WTC11 (cell line): ENCODE results near the gene REXO2. TPM values are rescaled to one million over a fixed set of nuclear protein-coding genes. Genes with fewer than 3 reads are reported as not detected.

ENCODE experiments used
- ATAC-seq: fragments of 200-7000 bp; cut with Tn5 transposase; 2 replicates; pipeline ENCODE4 v1.10.0; 2021; ENCODE audit warnings: mild to moderate bottlenecking, moderate library complexity
- CTCF ChIA-PET: fragments of 300-600 bp; sonication (Branson Sonifier 250); formaldehyde crosslinking; loops from one replicate; lab custom pipeline; 2021; ENCODE audit warnings: antibody characterized with exemption; lab: Charles Lee
- POLR2A ChIA-PET: fragments of 350-600 bp; sonication (Branson Sonifier 250); formaldehyde crosslinking; loops from one replicate; lab custom pipeline; 2021; ENCODE audit warnings: antibody characterized with exemption; lab: Charles Lee
- DNase-seq: peaks from one replicate; pipeline ENCODE4 v3.0.0; 2021; ENCODE audit warnings: low spot score
- H3K27ac Mint-ChIP-seq: 2 replicates; pipeline ENCODE4 v1.8.0; 2021; ENCODE audit warnings: mixed read lengths
- H3K27me3 Mint-ChIP-seq: 2 replicates; pipeline ENCODE4 v1.8.0; 2021; ENCODE audit warnings: low read depth, mild to moderate bottlenecking, moderate library complexity, mixed read lengths
- H3K36me3 Mint-ChIP-seq: 2 replicates; pipeline ENCODE4 v1.8.0; 2021; ENCODE audit warnings: mixed read lengths
- H3K4me1 Mint-ChIP-seq: 2 replicates; pipeline ENCODE4 v1.8.0; 2022; ENCODE audit warnings: mixed read lengths
- H3K4me3 Mint-ChIP-seq: 2 replicates; pipeline ENCODE4 v1.8.0; 2021; ENCODE audit warnings: mild to moderate bottlenecking, moderate library complexity, mixed read lengths
- H3K9me3 Mint-ChIP-seq: 2 replicates; pipeline ENCODE4 v1.8.0; 2021; ENCODE audit warnings: mixed read lengths
- CBFB ChIP-seq: sonication (generic); formaldehyde crosslinking; IDR thresholded peaks from 2 replicates; pipeline ENCODE4 v1.8.1; 2022; ENCODE audit warnings: mild to moderate bottlenecking, low read depth, missing genetic modification reagents
- CREB1 ChIP-seq: sonication (generic); formaldehyde crosslinking; IDR thresholded peaks from 2 replicates; pipeline ENCODE4 v1.8.0; 2023; ENCODE audit warnings: mild to moderate bottlenecking, missing genetic modification reagents
- CREM ChIP-seq: sonication (generic); formaldehyde crosslinking; IDR thresholded peaks from 2 replicates; pipeline ENCODE4 v1.8.1; 2022; ENCODE audit warnings: mild to moderate bottlenecking, missing genetic modification reagents, moderate library complexity
- E2F4 ChIP-seq: sonication (generic); formaldehyde crosslinking; IDR thresholded peaks from 2 replicates; pipeline ENCODE4 v1.8.1; 2022; ENCODE audit warnings: low read depth, mild to moderate bottlenecking, moderate library complexity, missing genetic modification reagents, borderline replicate concordance
- EMX1 ChIP-seq: fragments of 250-450 bp; sonication (Bioruptor Pico); IDR thresholded peaks from 2 replicates; pipeline ENCODE4 v1.8.0; 2021; ENCODE audit warnings: mild to moderate bottlenecking
- FOXJ3 ChIP-seq: sonication (generic); formaldehyde crosslinking; IDR thresholded peaks from 2 replicates; pipeline ENCODE4 v1.9.0; 2021; ENCODE audit warnings: missing genetic modification reagents, mild to moderate bottlenecking, borderline replicate concordance
- FOXK1 ChIP-seq: sonication (generic); formaldehyde crosslinking; IDR thresholded peaks from 2 replicates; pipeline ENCODE4 v1.8.0; 2022; ENCODE audit warnings: mild to moderate bottlenecking, moderate library complexity, missing genetic modification reagents
- GTF2I ChIP-seq: fragments of 250-450 bp; sonication (Bioruptor Pico); conservative IDR thresholded peaks from 2 replicates; pipeline ENCODE4 v1.4.0; 2021; ENCODE audit warnings: mild to moderate bottlenecking
- MXD4 ChIP-seq: fragments of 250-450 bp; sonication (Bioruptor Pico); IDR thresholded peaks from 2 replicates; pipeline ENCODE4 v1.8.0; 2021; ENCODE audit warnings: mild to moderate bottlenecking, moderate library complexity, borderline replicate concordance
- PRRX2 ChIP-seq: fragments of 250-450 bp; sonication (Bioruptor Pico); IDR thresholded peaks from 2 replicates; pipeline ENCODE4 v1.8.0; 2021; ENCODE audit warnings: mild to moderate bottlenecking
- SOX15 ChIP-seq: fragments of 250-450 bp; sonication (Bioruptor Pico); IDR thresholded peaks from 2 replicates; pipeline ENCODE4 v1.9.0; 2021; ENCODE audit warnings: mild to moderate bottlenecking
- SP1 ChIP-seq: sonication (generic); formaldehyde crosslinking; conservative IDR thresholded peaks from 2 replicates; pipeline ENCODE4 v1.8.1; 2022; ENCODE audit warnings: missing genetic modification reagents
- TCF7 ChIP-seq: sonication (generic); formaldehyde crosslinking; IDR thresholded peaks from 2 replicates; pipeline ENCODE4 v1.8.0; 2022; ENCODE audit warnings: mild to moderate bottlenecking, low read depth, missing genetic modification reagents, moderate library complexity
- TEAD1 ChIP-seq: sonication (generic); formaldehyde crosslinking; IDR thresholded peaks from 2 replicates; pipeline ENCODE4 v1.8.0; 2022; ENCODE audit warnings: mild to moderate bottlenecking, missing genetic modification reagents
- TEAD4 ChIP-seq: sonication (generic); formaldehyde crosslinking; IDR thresholded peaks from 2 replicates; pipeline ENCODE4 v1.8.0; 2022; ENCODE audit warnings: mild to moderate bottlenecking, missing genetic modification reagents
- TP53 ChIP-seq: sonication (generic); formaldehyde crosslinking; IDR thresholded peaks from 2 replicates; pipeline ENCODE4 v1.8.1; 2023; ENCODE audit warnings: mild to moderate bottlenecking, missing genetic modification reagents
- ZBTB21 ChIP-seq: sonication (generic); formaldehyde crosslinking; IDR thresholded peaks from 2 replicates; pipeline ENCODE4 v1.8.1; 2023; ENCODE audit warnings: mild to moderate bottlenecking, missing genetic modification reagents, borderline replicate concordance
- ZNF219 ChIP-seq: sonication (generic); formaldehyde crosslinking; IDR thresholded peaks from 2 replicates; pipeline ENCODE4 v1.8.0; 2023; ENCODE audit warnings: missing genetic modification reagents, mild to moderate bottlenecking, borderline replicate concordance
- ZNF232 ChIP-seq: sonication (generic); formaldehyde crosslinking; IDR thresholded peaks from 2 replicates; pipeline ENCODE4 v1.8.0; 2022; ENCODE audit warnings: mild to moderate bottlenecking, missing genetic modification reagents
- ZNF396 ChIP-seq: fragments of 250-450 bp; sonication (Bioruptor Pico); IDR thresholded peaks from 2 replicates; pipeline ENCODE4 v1.8.0; 2021; ENCODE audit warnings: mild to moderate bottlenecking, moderate library complexity, borderline replicate concordance
- ZNF423 ChIP-seq: fragments of 250-450 bp; sonication (Bioruptor Pico); IDR thresholded peaks from 2 replicates; pipeline ENCODE4 v2.1.2; 2022; ENCODE audit warnings: mild to moderate bottlenecking, moderate library complexity
- ZNF425 ChIP-seq: fragments of 250-450 bp; sonication (Bioruptor Pico); conservative IDR thresholded peaks from 2 replicates; pipeline ENCODE4 v1.9.0; 2021; ENCODE audit warnings: mild to moderate bottlenecking
- ZNF671 ChIP-seq: fragments of 250-450 bp; sonication (Bioruptor Pico); IDR thresholded peaks from 2 replicates; pipeline ENCODE4 v1.8.0; 2021; ENCODE audit warnings: mild to moderate bottlenecking
- total RNA-seq: library from RNA; stranded (reverse); gene quantifications from 3 replicates; pipeline ENCODE4 v1.2.3, GENCODE V29; 2021
- TF ChIP-seq, protein P1 (sequence below): sonication (generic); formaldehyde crosslinking; IDR thresholded peaks from 2 replicates; pipeline ENCODE4 v1.8.1; 2023; ENCODE audit warnings: mild to moderate bottlenecking, moderate library complexity, missing genetic modification reagents
- TF ChIP-seq, protein P2 (sequence below): sonication (generic); formaldehyde crosslinking; IDR thresholded peaks from 2 replicates; pipeline ENCODE4 v1.8.0; 2023; ENCODE audit warnings: missing genetic modification reagents
- TF ChIP-seq, protein P3 (sequence below): sonication (generic); formaldehyde crosslinking; IDR thresholded peaks from 2 replicates; pipeline ENCODE4 v1.8.1; 2023; ENCODE audit warnings: mild to moderate bottlenecking, missing genetic modification reagents

The REXO2 gene
- total RNA-seq, 1 experiment from 2014 or later, result 98.8 TPM

GRCh38 chr11:114447892-114448291, 8.6 kb downstream of the REXO2 start:
- no peak overlapping the region; the same call in 1 of the 2 replicates for H3K27ac Mint-ChIP-seq
- H3K27me3 Mint-ChIP-seq, result no peaks in the 10 kb centered on the region
- H3K9me3 Mint-ChIP-seq, result no peaks in the 10 kb centered on the region
- peaks cover 21% of the 10 kb centered on the region for H3K4me1 Mint-ChIP-seq
- DNase-seq (no peak), ATAC-seq (no peak)
- ChIA-PET POLR2A (no interaction called here), CTCF (no interaction called here)
- H3K36me3 Mint-ChIP-seq, result peaks cover 61% of the 10 kb centered on the region
- TF ChIP-seq ZNF219 (CRISPR knock-in tag), result no peak
- no peak for TF ChIP-seq ZNF396 (CRISPR knock-in tag)
- TF ChIP-seq ZBTB21, result no peak
- TF ChIP-seq SP1 (CRISPR knock-in tag), result no peak
- TF ChIP-seq PRRX2 (CRISPR knock-in tag), result no peak
- no peak for TF ChIP-seq TEAD1
- TF ChIP-seq, protein P1, sequence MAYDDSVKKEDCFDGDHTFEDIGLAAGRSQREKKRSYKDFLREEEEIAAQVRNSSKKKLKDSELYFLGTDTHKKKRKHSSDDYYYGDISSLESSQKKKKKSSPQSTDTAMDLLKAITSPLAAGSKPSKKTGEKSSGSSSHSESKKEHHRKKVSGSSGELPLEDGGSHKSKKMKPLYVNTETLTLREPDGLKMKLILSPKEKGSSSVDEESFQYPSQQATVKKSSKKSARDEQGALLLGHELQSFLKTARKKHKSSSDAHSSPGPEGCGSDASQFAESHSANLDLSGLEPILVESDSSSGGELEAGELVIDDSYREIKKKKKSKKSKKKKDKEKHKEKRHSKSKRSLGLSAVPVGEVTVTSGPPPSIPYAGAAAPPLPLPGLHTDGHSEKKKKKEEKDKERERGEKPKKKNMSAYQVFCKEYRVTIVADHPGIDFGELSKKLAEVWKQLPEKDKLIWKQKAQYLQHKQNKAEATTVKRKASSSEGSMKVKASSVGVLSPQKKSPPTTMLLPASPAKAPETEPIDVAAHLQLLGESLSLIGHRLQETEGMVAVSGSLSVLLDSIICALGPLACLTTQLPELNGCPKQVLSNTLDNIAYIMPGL (CRISPR knock-in tag), result no peak
- H3K4me3 Mint-ChIP-seq, result no peak overlapping the region

- ChIA-PET CTCF (no interaction called here), POLR2A (no interaction called here)
- H3K4me1 Mint-ChIP-seq, result peaks cover 14% of the 10 kb centered on the region
- no peaks in the 10 kb centered on the region for H3K9me3 Mint-ChIP-seq
- no peak for ATAC-seq
- TF ChIP-seq MXD4 (CRISPR knock-in tag) (no peak), SOX15 (CRISPR knock-in tag) (no peak)
- no peaks in the 10 kb centered on the region for H3K27me3 Mint-ChIP-seq
- peaks cover 61% of the 10 kb centered on the region for H3K36me3 Mint-ChIP-seq
- H3K4me3 Mint-ChIP-seq, result no peak overlapping the region
- H3K27ac Mint-ChIP-seq, result no peak overlapping the region
- no peak for DNase-seq
Observed at GRCh38 chr11:114448749-114449482, 9.6 kb downstream of the REXO2 start.

DNA sequence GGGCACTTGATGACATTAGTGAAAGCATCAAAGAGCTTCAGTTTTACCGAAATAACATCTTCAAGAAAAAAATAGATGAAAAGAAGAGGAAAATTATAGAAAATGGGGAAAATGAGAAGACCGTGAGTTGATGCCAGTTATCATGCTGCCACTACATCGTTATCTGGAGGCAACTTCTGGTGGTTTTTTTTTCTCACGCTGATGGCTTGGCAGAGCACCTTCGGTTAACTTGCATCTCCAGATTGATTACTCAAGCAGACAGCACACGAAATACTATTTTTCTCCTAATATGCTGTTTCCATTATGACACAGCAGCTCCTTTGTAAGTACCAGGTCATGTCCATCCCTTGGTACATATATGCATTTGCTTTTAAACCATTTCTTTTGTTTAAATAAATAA, 10.6 kb downstream of the REXO2 start:
- ChIA-PET POLR2A (no interaction called here), CTCF (no interaction called here)
- DNase-seq, result no peak
- Mint-ChIP-seq H3K36me3 (peaks cover 55% of the 10 kb centered on the region), H3K27ac (no peak overlapping the region), H3K27me3 (no peaks in the 10 kb centered on the region), H3K4me1 (peaks cover 7% of the 10 kb centered on the region), H3K9me3 (no peaks in the 10 kb centered on the region), H3K4me3 (no peak overlapping the region)
- no peak for TF ChIP-seq CREB1
- no peak for TF ChIP-seq CBFB (CRISPR knock-in tag)
- TF ChIP-seq TP53 (CRISPR knock-in tag), result no peak
- no peak for TF ChIP-seq SOX15 (CRISPR knock-in tag)
- TF ChIP-seq ZNF671 (CRISPR knock-in tag), result no peak
- TF ChIP-seq FOXK1 (CRISPR knock-in tag), result no peak
- TF ChIP-seq, protein P2, sequence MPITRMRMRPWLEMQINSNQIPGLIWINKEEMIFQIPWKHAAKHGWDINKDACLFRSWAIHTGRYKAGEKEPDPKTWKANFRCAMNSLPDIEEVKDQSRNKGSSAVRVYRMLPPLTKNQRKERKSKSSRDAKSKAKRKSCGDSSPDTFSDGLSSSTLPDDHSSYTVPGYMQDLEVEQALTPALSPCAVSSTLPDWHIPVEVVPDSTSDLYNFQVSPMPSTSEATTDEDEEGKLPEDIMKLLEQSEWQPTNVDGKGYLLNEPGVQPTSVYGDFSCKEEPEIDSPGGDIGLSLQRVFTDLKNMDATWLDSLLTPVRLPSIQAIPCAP (CRISPR knock-in tag), result no peak
- TF ChIP-seq E2F4 (CRISPR knock-in tag), result no peak
- no peak for TF ChIP-seq TEAD4 (CRISPR knock-in tag)
- no peak for TF ChIP-seq EMX1 (CRISPR knock-in tag)
- no peak for TF ChIP-seq FOXJ3 (CRISPR knock-in tag)
- TF ChIP-seq ZNF219 (CRISPR knock-in tag), result no peak
- TF ChIP-seq ZNF423, result no peak
- no peak for TF ChIP-seq ZNF425 (CRISPR knock-in tag)
- no peak for TF ChIP-seq ZNF232
- TF ChIP-seq, protein P3, sequence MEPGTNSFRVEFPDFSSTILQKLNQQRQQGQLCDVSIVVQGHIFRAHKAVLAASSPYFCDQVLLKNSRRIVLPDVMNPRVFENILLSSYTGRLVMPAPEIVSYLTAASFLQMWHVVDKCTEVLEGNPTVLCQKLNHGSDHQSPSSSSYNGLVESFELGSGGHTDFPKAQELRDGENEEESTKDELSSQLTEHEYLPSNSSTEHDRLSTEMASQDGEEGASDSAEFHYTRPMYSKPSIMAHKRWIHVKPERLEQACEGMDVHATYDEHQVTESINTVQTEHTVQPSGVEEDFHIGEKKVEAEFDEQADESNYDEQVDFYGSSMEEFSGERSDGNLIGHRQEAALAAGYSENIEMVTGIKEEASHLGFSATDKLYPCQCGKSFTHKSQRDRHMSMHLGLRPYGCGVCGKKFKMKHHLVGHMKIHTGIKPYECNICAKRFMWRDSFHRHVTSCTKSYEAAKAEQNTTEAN, result no peak
- no peak for TF ChIP-seq TEAD1
- TF ChIP-seq CREM (CRISPR knock-in tag), result no peak
- TF ChIP-seq GTF2I (CRISPR knock-in tag), result no peak
- no peak for TF ChIP-seq TCF7 (CRISPR knock-in tag)
- ATAC-seq, result no peak
